DOHH2 (cell line): ENCODE measurements around the gene TLE5.

ENCODE experiments used
- CTCF ChIP-seq: fragments of 200-600 bp; sonication (generic); IDR thresholded peaks from one replicate; pipeline ENCODE4 v1.5.1; 2014; ENCODE audit warnings: antibody characterized with exemption, mild to moderate bottlenecking, low read depth, low read length; ENCODE audit not compliant: poor library complexity, severe bottlenecking
- EZH2phosphoT487 ChIP-seq: fragments of 200-600 bp; sonication (generic); IDR thresholded peaks from 2 replicates; pipeline ENCODE4 v1.6.1; 2017; ENCODE audit warnings: borderline replicate concordance, mild to moderate bottlenecking, antibody characterized with exemption, low read length, moderate library complexity, mixed read lengths

DNA sequence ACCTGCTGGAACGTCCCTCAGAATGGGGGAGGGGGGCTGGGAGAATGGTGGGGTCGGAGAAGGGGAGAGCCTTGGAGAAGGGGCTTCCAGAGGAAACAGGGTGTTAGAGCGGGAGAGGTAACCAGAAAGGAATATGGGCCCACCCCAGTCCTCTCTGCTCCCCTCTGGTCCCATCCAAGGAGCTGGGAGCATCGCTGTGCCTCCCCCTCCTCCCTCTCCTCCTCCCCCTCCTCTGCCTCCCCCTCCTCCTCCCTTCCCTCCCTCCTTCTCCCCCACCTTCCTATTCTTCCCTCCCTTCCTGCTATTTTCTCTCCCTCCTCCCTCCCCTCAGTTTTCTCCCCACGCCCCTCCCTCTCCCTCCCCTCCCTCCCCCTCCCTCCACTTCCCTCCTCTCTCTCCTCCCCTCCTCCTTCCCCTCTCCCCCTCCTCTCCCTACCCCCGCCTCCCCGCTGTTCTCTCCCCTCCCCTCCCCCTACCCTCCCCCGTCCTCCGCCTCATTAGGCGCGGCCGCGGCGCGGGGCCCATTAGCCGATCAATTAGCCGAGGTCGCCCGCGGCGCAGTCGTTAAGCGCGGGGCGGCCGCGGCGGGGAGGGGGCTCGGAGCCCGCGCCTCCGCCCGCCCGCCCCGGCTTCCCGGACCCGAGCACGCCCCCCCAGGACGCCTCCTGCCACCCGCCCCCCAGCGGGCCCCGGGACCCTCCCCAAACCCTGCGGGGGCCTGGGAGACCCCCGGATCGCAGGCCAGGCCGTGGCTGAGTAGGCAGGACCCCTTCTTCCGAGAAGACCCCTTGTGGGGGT is 15.4 kb downstream of the TLE5 start:
- TF ChIP-seq CTCF (no peak), EZH2phosphoT487 (no peak)
